GM12875 (cell line): ENCODE measurements around the gene MTG2.

Experiments used
- H3K4me3 ChIP-seq: one replicate; pipeline ENCODE4 v1.5.1; 2011; ENCODE audit warnings: low read depth, low read length, control low read depth
- TF ChIP-seq, protein P1 (sequence below): IDR thresholded peaks from 2 replicates; pipeline ENCODE4 v1.5.1; 2011; ENCODE audit warnings: low read depth, mild to moderate bottlenecking, control low read depth, inconsistent platforms, low read length, moderate library complexity, borderline replicate concordance; ENCODE audit not compliant: insufficient read depth

MTG2 gene

DNA sequence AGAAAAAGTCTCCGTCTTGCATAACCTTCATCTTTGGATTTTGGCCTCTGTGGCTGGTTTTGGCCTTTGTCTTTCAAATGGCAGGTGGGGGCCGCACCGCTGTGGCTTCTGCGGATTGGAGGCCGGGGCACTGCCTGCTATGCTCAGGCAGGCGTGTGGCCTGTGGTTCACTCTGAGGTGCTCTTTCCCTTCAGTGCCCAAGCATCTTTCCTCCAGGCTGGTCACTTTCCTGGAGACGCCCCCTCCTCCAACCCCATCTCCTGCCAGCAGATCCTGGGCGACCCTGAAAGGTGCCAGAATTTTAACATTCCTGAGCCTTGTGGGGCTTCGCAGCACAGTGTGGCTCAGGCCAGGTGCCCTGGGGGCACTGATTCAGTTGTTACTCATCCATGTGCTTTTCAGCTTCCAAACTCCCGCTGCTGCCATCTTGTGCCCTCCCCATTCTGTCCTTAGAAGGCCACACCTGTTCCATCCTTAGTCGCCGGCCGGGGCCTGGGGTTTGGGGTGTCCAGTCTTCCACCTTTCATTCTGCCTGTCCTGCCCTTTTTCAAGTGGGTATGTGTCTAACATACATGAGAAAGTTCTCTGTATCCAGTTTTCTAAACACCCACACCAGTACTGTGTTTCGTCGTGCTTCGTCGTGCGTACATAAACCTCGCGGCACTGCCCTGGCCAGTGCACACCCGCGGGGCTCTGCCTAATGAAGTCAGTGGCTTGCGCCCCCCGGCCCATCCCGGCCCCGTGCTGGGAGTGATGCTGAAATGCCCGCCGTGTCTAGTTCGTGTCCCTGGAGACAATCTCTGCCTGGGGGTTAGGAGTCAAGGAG, 27.2 kb upstream of the MTG2 start:
- TF ChIP-seq, protein P1, sequence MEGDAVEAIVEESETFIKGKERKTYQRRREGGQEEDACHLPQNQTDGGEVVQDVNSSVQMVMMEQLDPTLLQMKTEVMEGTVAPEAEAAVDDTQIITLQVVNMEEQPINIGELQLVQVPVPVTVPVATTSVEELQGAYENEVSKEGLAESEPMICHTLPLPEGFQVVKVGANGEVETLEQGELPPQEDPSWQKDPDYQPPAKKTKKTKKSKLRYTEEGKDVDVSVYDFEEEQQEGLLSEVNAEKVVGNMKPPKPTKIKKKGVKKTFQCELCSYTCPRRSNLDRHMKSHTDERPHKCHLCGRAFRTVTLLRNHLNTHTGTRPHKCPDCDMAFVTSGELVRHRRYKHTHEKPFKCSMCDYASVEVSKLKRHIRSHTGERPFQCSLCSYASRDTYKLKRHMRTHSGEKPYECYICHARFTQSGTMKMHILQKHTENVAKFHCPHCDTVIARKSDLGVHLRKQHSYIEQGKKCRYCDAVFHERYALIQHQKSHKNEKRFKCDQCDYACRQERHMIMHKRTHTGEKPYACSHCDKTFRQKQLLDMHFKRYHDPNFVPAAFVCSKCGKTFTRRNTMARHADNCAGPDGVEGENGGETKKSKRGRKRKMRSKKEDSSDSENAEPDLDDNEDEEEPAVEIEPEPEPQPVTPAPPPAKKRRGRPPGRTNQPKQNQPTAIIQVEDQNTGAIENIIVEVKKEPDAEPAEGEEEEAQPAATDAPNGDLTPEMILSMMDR = no peak
- no peak overlapping the region for H3K4me3 ChIP-seq

DNA sequence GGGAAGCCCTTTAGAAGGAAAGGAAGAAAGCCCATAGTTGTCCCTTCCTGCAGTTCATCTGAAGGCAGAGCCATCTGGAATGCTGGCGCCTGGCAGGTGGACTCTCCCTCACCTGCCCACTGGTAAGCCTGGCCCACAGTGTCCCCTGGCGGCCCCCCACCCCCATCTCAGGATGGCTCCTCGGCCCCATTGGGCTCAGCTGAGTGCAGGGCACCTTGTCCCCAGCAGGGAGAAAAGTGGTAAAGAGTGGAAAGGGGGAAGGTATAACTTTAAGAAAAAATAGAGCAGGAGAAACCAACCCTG, 26.6 kb upstream of the MTG2 start:
- no peak overlapping the region for H3K4me3 ChIP-seq

DNA sequence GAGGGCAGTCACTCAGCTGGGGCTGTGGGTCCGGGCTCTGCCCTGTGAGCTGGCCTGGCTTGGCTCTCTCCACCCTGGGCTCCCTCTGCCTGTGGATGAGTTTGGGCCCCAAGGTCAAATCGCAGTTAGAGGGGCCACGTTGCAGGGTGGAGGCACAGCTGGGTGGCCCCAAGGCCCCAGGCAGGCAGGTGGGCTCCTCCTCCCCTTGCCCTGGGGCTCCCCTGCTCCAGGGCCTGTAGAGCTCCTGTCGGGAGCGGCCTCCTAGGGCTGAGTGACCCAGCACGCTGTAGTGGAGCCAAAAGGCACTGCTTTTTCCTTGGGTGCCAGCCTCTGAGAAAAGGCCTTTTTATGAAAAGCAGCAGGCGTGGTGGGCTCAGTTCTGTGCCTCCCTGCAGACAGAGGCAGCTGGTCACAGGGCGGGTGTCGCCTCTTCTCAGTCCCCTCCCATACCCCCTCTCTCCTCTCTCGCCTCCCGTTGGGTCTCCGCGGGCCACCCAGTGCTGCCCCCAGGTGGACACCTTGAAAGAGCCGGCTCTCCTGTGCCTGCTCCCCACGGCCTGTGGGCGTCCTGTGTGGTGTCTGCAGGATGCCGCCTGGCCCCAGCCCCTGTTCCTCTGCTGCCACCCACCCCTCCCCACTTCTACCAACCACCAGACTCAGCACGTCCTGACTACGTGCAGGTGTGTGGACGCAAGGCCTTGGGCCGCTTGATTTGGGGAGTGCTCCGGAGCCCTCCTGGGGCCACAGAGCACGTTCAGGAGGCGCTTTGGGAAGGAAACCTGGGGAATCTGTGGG, 26.0 kb upstream of the MTG2 start:
- H3K4me3 ChIP-seq = no peak overlapping the region
- TF ChIP-seq, protein P1 = peak; percentile 80

More for the DNA sequence above, 26.6 kb upstream of the MTG2 start:
- TF ChIP-seq, protein P1 = no peak

DNA sequence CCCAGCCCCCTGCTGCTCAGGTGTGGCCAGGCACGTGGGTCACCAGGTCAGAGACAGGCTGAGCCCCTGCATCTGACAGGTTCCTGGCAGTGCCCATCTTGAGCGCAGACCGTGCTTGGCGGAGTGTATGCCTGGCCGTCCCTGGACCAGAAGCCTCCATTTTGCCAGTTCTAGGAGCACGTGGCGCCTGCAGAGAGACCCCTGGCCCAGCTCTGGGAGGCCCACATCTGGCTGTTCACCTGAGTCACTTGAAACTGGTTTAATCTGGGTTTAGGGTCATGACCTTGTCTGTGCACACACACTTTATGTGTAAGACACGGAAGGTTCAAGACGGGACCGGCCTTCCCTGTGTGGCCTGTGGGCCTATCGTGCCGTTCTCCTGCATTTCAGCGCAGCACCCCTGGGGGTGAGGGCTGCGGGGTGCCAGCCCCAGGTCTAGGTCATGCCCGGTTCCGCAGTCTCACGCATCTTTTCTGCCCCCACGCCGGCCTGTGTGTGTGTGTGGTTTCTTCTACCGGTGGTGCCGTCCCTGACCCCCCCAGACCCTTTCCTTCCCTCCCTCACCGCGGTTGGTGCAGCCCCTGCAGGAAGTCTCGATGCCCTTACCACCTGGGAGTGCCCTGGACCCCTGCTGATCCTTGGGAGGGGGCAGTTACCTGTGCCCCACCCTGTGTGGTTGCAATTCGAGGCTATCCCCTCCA, 25.3 kb upstream of the MTG2 start:
- H3K4me3 ChIP-seq = no peak overlapping the region
- TF ChIP-seq, protein P1 = no peak

DNA sequence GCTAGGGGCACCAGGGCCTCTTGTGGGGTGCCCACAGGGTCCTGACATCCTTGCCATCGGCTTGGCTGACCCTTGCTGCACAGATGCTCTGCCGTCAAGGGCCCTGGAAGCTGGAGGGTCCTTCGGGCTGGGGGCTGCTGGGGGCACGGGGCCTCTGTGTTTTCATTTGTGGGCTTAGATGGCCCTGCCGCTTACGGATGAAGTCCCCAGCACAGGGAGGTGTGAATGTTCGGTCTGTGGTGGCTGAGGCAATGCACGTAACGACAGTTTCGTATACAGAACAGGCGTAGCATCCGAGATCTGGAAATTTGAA, 24.8 kb upstream of the MTG2 start:
- TF ChIP-seq, protein P1 = no peak
- no peak overlapping the region for H3K4me3 ChIP-seq

DNA sequence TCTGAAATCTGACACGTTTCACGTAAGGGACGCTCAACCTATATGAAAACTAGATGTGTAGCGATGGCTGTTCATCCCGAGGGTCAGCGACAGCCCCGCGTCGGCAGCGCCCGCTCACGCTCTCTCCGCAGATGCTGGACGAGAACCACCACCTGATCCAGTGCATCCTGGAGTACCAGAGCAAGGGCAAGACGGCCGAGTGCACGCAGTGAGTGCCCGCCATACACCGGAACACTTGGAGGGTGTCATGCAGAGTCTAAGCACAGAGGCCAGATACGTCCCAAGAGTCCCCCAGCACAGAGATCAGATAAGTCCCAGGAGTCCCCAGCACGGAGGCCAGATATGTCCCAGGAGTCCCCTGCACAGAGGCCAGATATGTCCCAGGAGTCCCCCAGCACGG, 24.3 kb upstream of the MTG2 start:
- TF ChIP-seq, protein P1 = no peak
- no peak overlapping the region for H3K4me3 ChIP-seq
